Mesothelial cell of epicardium (in vitro differentiated cells): Measurements from ENCODE around the gene INTS11. TPM values are rescaled to one million over a fixed set of nuclear protein-coding genes. Genes with fewer than 3 reads are reported as not detected.
A peak's percentile ranks its signal among the peaks of the same experiment; 100 is the strongest.

Source experiments
- DNase-seq, 2 experiments: peaks; one replicate each; pipeline ENCODE4 v3.0.0; 2021; ENCODE audit warnings: low spot score in 2 of 2; ENCODE audit not compliant: unreplicated experiment in 2 of 2
- H3K27ac Mint-ChIP-seq: 2 replicates; pipeline ENCODE4 v1.8.0; 2021; ENCODE audit warnings: mixed read lengths
- H3K27me3 Mint-ChIP-seq: 2 replicates; pipeline ENCODE4 v1.8.0; 2021; ENCODE audit warnings: low read depth, mixed read lengths
- H3K36me3 Mint-ChIP-seq: 2 replicates; pipeline ENCODE4 v1.8.0; 2021; ENCODE audit warnings: mixed read lengths
- H3K4me1 Mint-ChIP-seq: 2 replicates; pipeline ENCODE4 v1.8.0; 2021; ENCODE audit warnings: mixed read lengths
- H3K4me3 Mint-ChIP-seq: 2 replicates; pipeline ENCODE4 v1.8.0; 2021; ENCODE audit warnings: mild to moderate bottlenecking, moderate library complexity, mixed read lengths
- H3K9me3 Mint-ChIP-seq: 2 replicates; pipeline ENCODE4 v1.8.0; 2021; ENCODE audit warnings: mixed read lengths
- CTCF ChIP-seq: fragments of 200-600 bp; sonication (generic); IDR thresholded peaks from one replicate; pipeline ENCODE4 v1.5.0; 2021; ENCODE audit warnings: antibody characterized with exemption; ENCODE audit not compliant: unreplicated experiment
- total RNA-seq: library from RNA; stranded (reverse); gene quantifications from 3 replicates; pipeline ENCODE4 v1.2.1, GENCODE V29; 2021

Gene INTS11
- total RNA-seq, 1 donor from 2014 or later, result 165 TPM

- Mint-ChIP-seq H3K4me3 (no peak overlapping the region), H3K9me3 (no peaks in the 10 kb centered on the region), H3K27ac (no peak overlapping the region), H3K36me3 (no peaks in the 10 kb centered on the region), H3K27me3 (no peaks in the 10 kb centered on the region), H3K4me1 (peaks cover 8% of the 10 kb centered on the region)
- TF ChIP-seq CTCF, result no peak
- no peak for DNase-seq
Observed at GRCh38 chr1:1300352-1300739, 24.1 kb downstream of the INTS11 start.

- Mint-ChIP-seq H3K27ac (no peak overlapping the region), H3K36me3 (no peaks in the 10 kb centered on the region), H3K27me3 (no peaks in the 10 kb centered on the region), H3K4me1 (peaks cover 5% of the 10 kb centered on the region), H3K9me3 (no peaks in the 10 kb centered on the region), H3K4me3 (no peak overlapping the region)
- no peak for DNase-seq
- TF ChIP-seq CTCF, result peak; percentile 25
Observed at GRCh38 chr1:1299686-1300351, 24.6 kb downstream of the INTS11 start.

GRCh38 chr1:1298861-1299685 lies 25.4 kb downstream of the INTS11 start:
- DNase-seq, result peak in 1 of 2 experiments; percentile 64
- Mint-ChIP-seq H3K27ac (no peak overlapping the region), H3K4me1 (no peaks in the 10 kb centered on the region), H3K4me3 (no peak overlapping the region), H3K36me3 (no peaks in the 10 kb centered on the region), H3K27me3 (no peaks in the 10 kb centered on the region), H3K9me3 (no peaks in the 10 kb centered on the region)
- no peak for TF ChIP-seq CTCF

- H3K36me3 Mint-ChIP-seq, result no peaks in the 10 kb centered on the region
- H3K4me3 Mint-ChIP-seq, result no peak overlapping the region
- no peaks in the 10 kb centered on the region for H3K27me3 Mint-ChIP-seq
- no peak for DNase-seq
- no peaks in the 10 kb centered on the region for H3K9me3 Mint-ChIP-seq
- H3K4me1 Mint-ChIP-seq, result no peaks in the 10 kb centered on the region
- TF ChIP-seq CTCF, result no peak
- H3K27ac Mint-ChIP-seq, result no peak overlapping the region
Observed at GRCh38 chr1:1297802-1298424, 26.5 kb downstream of the INTS11 start.

- no peak for DNase-seq
- Mint-ChIP-seq H3K27ac (no peak overlapping the region), H3K36me3 (no peaks in the 10 kb centered on the region), H3K27me3 (no peaks in the 10 kb centered on the region), H3K4me1 (peaks cover 6% of the 10 kb centered on the region), H3K4me3 (no peak overlapping the region), H3K9me3 (no peaks in the 10 kb centered on the region)
- TF ChIP-seq CTCF, result no peak
Observed at GRCh38 chr1:1296070-1297061, 28.1 kb downstream of the INTS11 start.
